ENCODE measurements around the gene PLAC8L1.

DNA sequence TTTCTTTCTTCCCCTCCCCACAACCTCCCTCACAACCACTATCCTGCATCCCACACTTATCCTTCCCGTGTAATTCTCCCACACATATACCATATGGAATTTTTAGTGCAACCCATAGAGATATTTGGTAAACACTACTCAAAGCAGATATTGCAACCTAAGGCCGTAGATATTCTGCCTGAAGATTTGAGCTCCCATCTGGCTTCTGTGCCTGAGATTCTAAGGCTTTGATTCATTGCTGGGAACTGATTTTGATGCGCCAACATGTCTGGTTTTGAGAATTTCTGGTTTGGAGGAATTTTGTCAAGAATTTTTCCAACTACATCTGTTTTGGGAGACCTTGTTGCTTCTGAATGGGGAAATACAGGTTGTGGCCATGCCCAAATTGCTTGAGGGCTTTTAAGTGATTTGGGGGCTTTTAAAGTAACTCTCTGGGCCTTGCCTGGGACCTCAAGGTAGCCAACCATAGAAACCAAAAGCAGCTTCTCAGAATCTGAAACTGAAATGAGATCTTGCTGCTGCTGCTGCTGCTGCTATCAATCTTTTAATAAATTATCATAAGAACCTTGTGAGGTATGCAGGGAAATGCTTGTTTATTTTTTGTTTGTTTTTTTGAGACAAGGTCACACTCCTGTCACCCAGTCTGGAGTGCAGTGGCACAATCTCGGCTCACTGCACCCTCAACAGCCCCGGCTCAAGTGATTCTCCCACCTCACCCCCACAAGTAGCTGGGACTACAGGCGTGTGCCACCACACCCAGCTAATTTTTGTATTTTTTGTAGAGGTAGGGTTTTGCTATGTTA, 36.2 kb downstream of the PLAC8L1 start:
- TF ChIP-seq, protein P1, sequence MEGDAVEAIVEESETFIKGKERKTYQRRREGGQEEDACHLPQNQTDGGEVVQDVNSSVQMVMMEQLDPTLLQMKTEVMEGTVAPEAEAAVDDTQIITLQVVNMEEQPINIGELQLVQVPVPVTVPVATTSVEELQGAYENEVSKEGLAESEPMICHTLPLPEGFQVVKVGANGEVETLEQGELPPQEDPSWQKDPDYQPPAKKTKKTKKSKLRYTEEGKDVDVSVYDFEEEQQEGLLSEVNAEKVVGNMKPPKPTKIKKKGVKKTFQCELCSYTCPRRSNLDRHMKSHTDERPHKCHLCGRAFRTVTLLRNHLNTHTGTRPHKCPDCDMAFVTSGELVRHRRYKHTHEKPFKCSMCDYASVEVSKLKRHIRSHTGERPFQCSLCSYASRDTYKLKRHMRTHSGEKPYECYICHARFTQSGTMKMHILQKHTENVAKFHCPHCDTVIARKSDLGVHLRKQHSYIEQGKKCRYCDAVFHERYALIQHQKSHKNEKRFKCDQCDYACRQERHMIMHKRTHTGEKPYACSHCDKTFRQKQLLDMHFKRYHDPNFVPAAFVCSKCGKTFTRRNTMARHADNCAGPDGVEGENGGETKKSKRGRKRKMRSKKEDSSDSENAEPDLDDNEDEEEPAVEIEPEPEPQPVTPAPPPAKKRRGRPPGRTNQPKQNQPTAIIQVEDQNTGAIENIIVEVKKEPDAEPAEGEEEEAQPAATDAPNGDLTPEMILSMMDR (IDR thresholded peaks at IDR 0.05; ENCODE audit: insufficient read depth, low read depth, low read length) = no peak
- no peak for TF ChIP-seq EZH2 (IDR thresholded peaks at IDR 0.05; ENCODE audit: insufficient read depth, low read length)
